Thoracic aorta (tissue), 2 donors: ENCODE data around the gene GGT6. TPM values are rescaled to one million over a fixed set of nuclear protein-coding genes. Genes with fewer than 3 reads are reported as not detected.

ENCODE experiments used
- ATAC-seq: fragments of 150-250 bp; one replicate; pipeline ENCODE4 v1.8.0; 2017; ENCODE audit warnings: low read depth; ENCODE audit not compliant: insufficient number of reproducible peaks, low FRiP score
- DNase-seq: peaks from one replicate; pipeline ENCODE4 v3.0.0-alpha.2; 2020; ENCODE audit warnings: low spot score
- H3K27ac ChIP-seq, 2 donors: fragments of 200-600 bp; sonication (generic); 1 replicate in 1 of 2; 2 replicates in 1 of 2; pipeline ENCODE4 v1.5.1; 2016; ENCODE audit warnings: mild to moderate bottlenecking in 2 of 2, moderate library complexity in 2 of 2
- H3K27me3 ChIP-seq: fragments of 200-600 bp; sonication (generic); replicated peaks from 2 replicates; pipeline ENCODE4 v1.6.0; 2016; ENCODE audit warnings: mild to moderate bottlenecking; ENCODE audit not compliant: insufficient read depth
- H3K36me3 ChIP-seq: fragments of 200-600 bp; sonication (generic); one replicate; pipeline ENCODE4 v1.5.1; 2016
- H3K4me1 ChIP-seq, 2 donors: fragments of 200-600 bp; sonication (generic); 1 replicate in 1 of 2; 2 replicates in 1 of 2; pipeline versions ENCODE4 v1.5.1 to v1.6.0; 2016; ENCODE audit warnings: low read depth in 2 of 2, mild to moderate bottlenecking in 1 of 2; ENCODE audit not compliant: control insufficient read depth in 1 of 2
- H3K4me3 ChIP-seq: fragments of 200-600 bp; sonication (generic); 2 replicates; pipeline ENCODE4 v1.5.1; 2016; ENCODE audit warnings: mild to moderate bottlenecking
- H3K9me3 ChIP-seq: fragments of 200-600 bp; sonication (generic); 2 replicates; pipeline ENCODE4 v1.5.1; 2016
- total RNA-seq, 2 donors: library from RNA; depleted of rRNA; stranded (reverse); fragments of >200 nt; gene quantifications; one replicate each; pipeline versions ENCODE4 v1.1.0 to v1.2.3, GENCODE V29; 2016
- TF ChIP-seq, protein P1 (sequence below): fragments of 200-600 bp; sonication (generic); IDR thresholded peaks from one replicate; pipeline ENCODE4 v1.5.1; 2019; ENCODE audit warnings: antibody characterized with exemption

Gene GGT6
- total RNA-seq, 2 donors from 2014 or later, result not detected

- Histone ChIP-seq H3K4me3 (no peak overlapping the region), H3K27ac (no peak overlapping the region), H3K27me3 (no peaks in the 10 kb centered on the region), H3K4me1 (peaks cover 0 to 11% of the 10 kb centered on the region in 2 donors), H3K9me3 (no peaks in the 10 kb centered on the region), H3K36me3 (no peaks in the 10 kb centered on the region)
- DNase-seq (no peak), ATAC-seq (no peak)
- TF ChIP-seq, protein P1, sequence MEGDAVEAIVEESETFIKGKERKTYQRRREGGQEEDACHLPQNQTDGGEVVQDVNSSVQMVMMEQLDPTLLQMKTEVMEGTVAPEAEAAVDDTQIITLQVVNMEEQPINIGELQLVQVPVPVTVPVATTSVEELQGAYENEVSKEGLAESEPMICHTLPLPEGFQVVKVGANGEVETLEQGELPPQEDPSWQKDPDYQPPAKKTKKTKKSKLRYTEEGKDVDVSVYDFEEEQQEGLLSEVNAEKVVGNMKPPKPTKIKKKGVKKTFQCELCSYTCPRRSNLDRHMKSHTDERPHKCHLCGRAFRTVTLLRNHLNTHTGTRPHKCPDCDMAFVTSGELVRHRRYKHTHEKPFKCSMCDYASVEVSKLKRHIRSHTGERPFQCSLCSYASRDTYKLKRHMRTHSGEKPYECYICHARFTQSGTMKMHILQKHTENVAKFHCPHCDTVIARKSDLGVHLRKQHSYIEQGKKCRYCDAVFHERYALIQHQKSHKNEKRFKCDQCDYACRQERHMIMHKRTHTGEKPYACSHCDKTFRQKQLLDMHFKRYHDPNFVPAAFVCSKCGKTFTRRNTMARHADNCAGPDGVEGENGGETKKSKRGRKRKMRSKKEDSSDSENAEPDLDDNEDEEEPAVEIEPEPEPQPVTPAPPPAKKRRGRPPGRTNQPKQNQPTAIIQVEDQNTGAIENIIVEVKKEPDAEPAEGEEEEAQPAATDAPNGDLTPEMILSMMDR, result no peak
Measured at GRCh38 chr17:4520894-4521600, 39.3 kb downstream of the GGT6 start.

GRCh38 chr17:4520060-4520893 is 40.1 kb downstream of the GGT6 start:
- H3K4me1 ChIP-seq, result peaks cover 0 to 11% of the 10 kb centered on the region in 2 donors
- H3K4me3 ChIP-seq, result no peak overlapping the region
- H3K27me3 ChIP-seq, result no peaks in the 10 kb centered on the region
- H3K36me3 ChIP-seq, result no peaks in the 10 kb centered on the region
- TF ChIP-seq, protein P1, result no peak
- DNase-seq (no peak), ATAC-seq (no peak)
- peak overlapping the region in 1 of 2 donors; percentile 11 for H3K27ac ChIP-seq
- no peaks in the 10 kb centered on the region for H3K9me3 ChIP-seq

DNA sequence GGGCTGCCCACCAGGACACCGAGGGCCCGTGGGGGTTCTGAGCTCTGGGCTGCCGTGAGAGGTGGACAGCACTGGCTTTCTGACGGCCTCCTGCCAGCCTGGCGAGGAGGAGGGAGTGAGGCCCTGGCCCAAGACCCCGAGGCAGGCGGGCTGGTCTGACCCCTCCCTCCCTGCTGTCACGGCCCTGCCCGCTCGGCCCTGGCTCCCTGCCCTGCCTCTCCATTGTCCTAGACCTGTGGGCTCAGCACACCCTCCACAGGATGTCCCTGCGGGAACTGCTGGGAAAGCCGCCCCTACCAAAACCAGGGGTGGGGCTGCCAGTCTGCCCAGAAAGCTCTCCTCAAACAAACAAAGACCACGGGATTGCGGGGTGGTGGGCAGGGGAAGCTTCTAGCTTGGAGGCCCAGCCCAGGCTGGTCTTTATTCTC is 41.0 kb downstream of the GGT6 start:
- H3K27me3 ChIP-seq, result no peaks in the 10 kb centered on the region
- H3K36me3 ChIP-seq, result no peaks in the 10 kb centered on the region
- H3K27ac ChIP-seq, result no peak overlapping the region
- no peak for ATAC-seq
- peaks cover 0 to 11% of the 10 kb centered on the region in 2 donors for H3K4me1 ChIP-seq
- no peak for DNase-seq
- TF ChIP-seq, protein P1, result no peak
- no peaks in the 10 kb centered on the region for H3K9me3 ChIP-seq
- H3K4me3 ChIP-seq, result no peak overlapping the region

- no peak overlapping the region for H3K27ac ChIP-seq
- H3K36me3 ChIP-seq, result no peaks in the 10 kb centered on the region
Measured at GRCh38 chr17:4518901-4519300, 41.5 kb downstream of the GGT6 start.

DNA sequence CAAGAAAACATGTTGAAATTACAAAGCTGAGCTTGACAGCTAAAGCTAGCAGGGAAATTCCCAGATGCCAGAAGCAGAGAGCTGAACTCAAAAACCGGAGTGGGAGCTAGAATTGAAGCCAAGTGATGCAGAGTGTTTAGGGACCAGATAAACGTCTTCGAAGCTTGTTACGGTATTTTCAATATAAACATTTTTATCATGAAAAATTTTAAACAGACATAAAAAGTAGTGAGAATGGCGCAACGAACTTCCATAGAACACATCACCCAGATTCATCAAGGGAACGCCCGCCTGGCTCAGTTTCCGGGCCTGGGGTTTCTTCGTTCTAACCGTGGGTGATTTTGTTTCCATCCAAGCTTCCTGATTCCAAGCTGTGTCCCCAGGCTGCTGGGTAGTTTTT is 43.6 kb downstream of the GGT6 start:
- Histone ChIP-seq H3K4me1 (peaks cover 0 to 23% of the 10 kb centered on the region in 2 donors), H3K36me3 (no peaks in the 10 kb centered on the region), H3K27ac (no peak overlapping the region), H3K9me3 (no peaks in the 10 kb centered on the region), H3K27me3 (no peaks in the 10 kb centered on the region), H3K4me3 (no peak overlapping the region)
- DNase-seq, result no peak
- TF ChIP-seq, protein P1, result no peak
- no peak for ATAC-seq

More at GRCh38 chr17:4518901-4519300, 41.5 kb downstream of the GGT6 start:
- TF ChIP-seq, protein P1, result no peak
- Histone ChIP-seq H3K4me1 (peaks cover 0 to 16% of the 10 kb centered on the region in 2 donors), H3K4me3 (no peak overlapping the region), H3K27me3 (no peaks in the 10 kb centered on the region), H3K9me3 (no peaks in the 10 kb centered on the region)
- no peak for ATAC-seq
- DNase-seq, result no peak
